Tibial artery (tissue), 4 donors: ENCODE data around the gene NPPA.

Source experiments
- DNase-seq, 2 donors: peaks; one replicate each; pipeline ENCODE4 v3.0.0-alpha.2; 2019
- H3K27ac ChIP-seq, 2 donors: fragments of 200-600 bp; sonication (generic) in 1 of 2; 1 replicate in 1 of 2; 2 replicates in 1 of 2; pipeline ENCODE4 v1.5.1; 2018 to 2019; ENCODE audit warnings: mild to moderate bottlenecking in 1 of 2
- H3K27me3 ChIP-seq, 2 donors: fragments of 200-600 bp; sonication (generic) in 1 of 2; one replicate each; pipeline versions ENCODE4 v1.5.1 to v1.6.0; 2016 to 2019
- H3K36me3 ChIP-seq, 3 donors: fragments of 200-600 bp; sonication (generic) in 2 of 3; one replicate each; pipeline ENCODE4 v1.5.1; 2016 to 2019; ENCODE audit warnings: mild to moderate bottlenecking in 2 of 3
- H3K4me1 ChIP-seq, 4 donors: fragments of 200-600 bp; sonication (generic) in 2 of 4; 1 replicate in 3 of 4; 2 replicates in 1 of 4; pipeline ENCODE4 v1.5.1; 2016 to 2019
- H3K4me3 ChIP-seq, 2 donors: fragments of 200-600 bp; sonication (generic) in 1 of 2; 1 replicate in 1 of 2; 2 replicates in 1 of 2; pipeline ENCODE4 v1.5.1; 2018 to 2019; ENCODE audit warnings: mild to moderate bottlenecking in 2 of 2
- H3K9me3 ChIP-seq, 3 donors: fragments of 200-600 bp; sonication (generic) in 1 of 3; one replicate each; pipeline ENCODE4 v1.5.1; 2016 to 2019
- intact Hi-C: fragments of 100-400 bp; cut with DNase I; formaldehyde crosslinking; loops from one replicate; pipeline ENCODE4 v1.15.0; 2023; ENCODE audit warnings: low total_unique reads
- TF ChIP-seq, protein P1 (sequence below), 2 experiments: fragments of 200-600 bp in 1 of 2; fragments of 450-650 bp in 1 of 2; IDR thresholded peaks; one replicate each; pipeline ENCODE4 v1.5.1; 2017 to 2019; ENCODE audit warnings: antibody characterized with exemption in 2 of 2, mild to moderate bottlenecking in 1 of 2, moderate library complexity in 1 of 2

Gene NPPA

GRCh38 chr1:11841245-11842153, 6.1 kb downstream of the NPPA start:
- H3K4me1 ChIP-seq, result peaks cover 0 to 14% (median 11%) of the 10 kb centered on the region in 4 donors
- intact Hi-C loops, result loop anchor here (5.0 kb wide), 1 partner anchor 66 kb away; no protein-coding TSS in a partner anchor
- H3K4me3 ChIP-seq, result no peak overlapping the region
- TF ChIP-seq, protein P1, sequence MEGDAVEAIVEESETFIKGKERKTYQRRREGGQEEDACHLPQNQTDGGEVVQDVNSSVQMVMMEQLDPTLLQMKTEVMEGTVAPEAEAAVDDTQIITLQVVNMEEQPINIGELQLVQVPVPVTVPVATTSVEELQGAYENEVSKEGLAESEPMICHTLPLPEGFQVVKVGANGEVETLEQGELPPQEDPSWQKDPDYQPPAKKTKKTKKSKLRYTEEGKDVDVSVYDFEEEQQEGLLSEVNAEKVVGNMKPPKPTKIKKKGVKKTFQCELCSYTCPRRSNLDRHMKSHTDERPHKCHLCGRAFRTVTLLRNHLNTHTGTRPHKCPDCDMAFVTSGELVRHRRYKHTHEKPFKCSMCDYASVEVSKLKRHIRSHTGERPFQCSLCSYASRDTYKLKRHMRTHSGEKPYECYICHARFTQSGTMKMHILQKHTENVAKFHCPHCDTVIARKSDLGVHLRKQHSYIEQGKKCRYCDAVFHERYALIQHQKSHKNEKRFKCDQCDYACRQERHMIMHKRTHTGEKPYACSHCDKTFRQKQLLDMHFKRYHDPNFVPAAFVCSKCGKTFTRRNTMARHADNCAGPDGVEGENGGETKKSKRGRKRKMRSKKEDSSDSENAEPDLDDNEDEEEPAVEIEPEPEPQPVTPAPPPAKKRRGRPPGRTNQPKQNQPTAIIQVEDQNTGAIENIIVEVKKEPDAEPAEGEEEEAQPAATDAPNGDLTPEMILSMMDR (IDR thresholded peaks at IDR 0.05), result no peak
- H3K9me3 ChIP-seq, result no peaks in the 10 kb centered on the region
- H3K27ac ChIP-seq, result peak overlapping the region in 1 of 2 donors; percentile 57
- H3K27me3 ChIP-seq, result no peaks in the 10 kb centered on the region
- H3K36me3 ChIP-seq, result peaks cover 70 to 96% (median 76%) of the 10 kb centered on the region in 3 donors
- DNase-seq, result no peak

GRCh38 chr1:11839727-11840705, 7.6 kb downstream of the NPPA start:
- intact Hi-C loops, result loop anchor here (5.0 to 10.0 kb wide), 3 partner anchors 52 to 365 kb away; no protein-coding TSS in a partner anchor
- Histone ChIP-seq H3K4me1 (peaks cover 0 to 14% (median 11%) of the 10 kb centered on the region in 4 donors), H3K9me3 (no peaks in the 10 kb centered on the region), H3K27ac (peak overlapping the region in 1 of 2 donors; percentile 57), H3K27me3 (no peaks in the 10 kb centered on the region), H3K36me3 (peaks cover 80 to 99% (median 91%) of the 10 kb centered on the region in 3 donors), H3K4me3 (no peak overlapping the region)
- DNase-seq, result peak; percentile 24 to 82
- TF ChIP-seq, protein P1 (IDR thresholded peaks at IDR 0.05), result no peak

- H3K4me3 ChIP-seq, result no peak overlapping the region
- intact Hi-C loops, result loop anchor here (5.0 to 10.0 kb wide), 2 partner anchors 54 to 366 kb away; no protein-coding TSS in a partner anchor
- H3K27me3 ChIP-seq, result no peaks in the 10 kb centered on the region
- H3K36me3 ChIP-seq, result peaks cover 80 to 99% (median 94%) of the 10 kb centered on the region in 3 donors
- TF ChIP-seq, protein P1 (IDR thresholded peaks at IDR 0.05), result peak; percentile 94 to 100
- no peak overlapping the region for H3K27ac ChIP-seq
- H3K4me1 ChIP-seq, result peaks cover 0 to 14% (median 11%) of the 10 kb centered on the region in 4 donors
- peak; percentile 64 to 78 for DNase-seq
- no peaks in the 10 kb centered on the region for H3K9me3 ChIP-seq
These were observed 9.0 kb downstream of the NPPA start for GRCh38 chr1:11838349-11839272.

DNA sequence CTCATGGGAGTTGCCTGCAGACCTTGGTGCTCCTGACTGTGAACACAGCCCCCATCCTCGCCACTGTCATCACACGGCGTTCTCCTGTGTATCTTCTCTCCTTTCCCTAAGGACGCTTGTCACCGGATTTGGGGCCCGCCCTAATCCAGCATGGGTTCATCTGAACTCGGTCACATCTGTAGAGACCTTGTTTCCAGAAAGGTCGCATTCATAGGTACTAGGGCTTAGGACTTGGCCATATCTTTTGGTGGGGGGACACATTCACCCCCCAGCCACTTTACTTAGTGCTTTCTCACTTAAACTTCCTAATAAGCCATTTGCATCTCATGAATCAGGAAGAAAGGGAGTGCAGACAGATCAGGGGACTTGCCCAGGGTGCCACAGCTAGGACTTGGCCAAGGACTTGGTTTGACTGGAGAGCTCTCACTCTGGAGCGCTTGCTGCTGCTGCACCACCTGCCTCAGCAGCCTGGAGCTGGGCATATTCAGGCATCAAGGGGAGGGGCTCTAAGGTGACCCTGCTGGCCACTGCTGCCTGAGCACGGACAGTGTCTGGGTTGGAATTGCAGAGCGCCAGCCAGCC, 9.7 kb downstream of the NPPA start:
- no peaks in the 10 kb centered on the region for H3K9me3 ChIP-seq
- no peak for DNase-seq
- peaks cover 86 to 99% (median 97%) of the 10 kb centered on the region in 3 donors for H3K36me3 ChIP-seq
- intact Hi-C loops, result loop anchor here (5.0 to 10.0 kb wide), 2 partner anchors 54 to 367 kb away; no protein-coding TSS in a partner anchor
- TF ChIP-seq, protein P1 (IDR thresholded peaks at IDR 0.05), result no peak
- no peak overlapping the region for H3K27ac ChIP-seq
- no peak overlapping the region for H3K4me3 ChIP-seq
- peaks cover 0 to 14% (median 11%) of the 10 kb centered on the region in 4 donors for H3K4me1 ChIP-seq
- no peaks in the 10 kb centered on the region for H3K27me3 ChIP-seq
